Measurements from ENCODE around the gene TSPAN32.

The TSPAN32 gene

DNA sequence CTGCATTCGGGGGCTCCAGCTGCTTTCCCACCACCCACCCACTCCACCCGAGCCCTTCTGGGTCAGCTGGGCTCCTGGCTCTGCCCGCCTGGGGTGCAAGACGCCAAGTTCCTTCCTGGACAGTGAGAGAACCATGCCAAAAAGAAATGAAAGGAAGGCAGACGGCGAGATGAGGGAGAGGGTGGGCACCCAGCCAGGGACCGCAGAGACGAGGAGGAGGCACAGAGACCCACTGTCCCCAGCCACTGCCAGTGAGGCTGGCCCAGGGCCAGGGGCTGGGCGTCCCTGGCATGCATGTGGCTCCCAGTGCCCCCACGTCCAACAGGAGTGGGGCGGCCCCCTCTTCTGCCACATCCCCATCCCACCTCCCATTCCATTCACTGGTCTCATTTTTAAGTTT is 64.5 kb downstream of the TSPAN32 start:
- H3K9me3 ChIP-seq (ENCODE audit: control insufficient read depth in 1 of 2, low read length in 2 of 2): no peaks in the 10 kb centered on the region
- peak overlapping the region in 1 of 2 donors; percentile 29 for H3K4me3 ChIP-seq (ENCODE audit: low read depth in 1 of 2, low read length in 2 of 2)
- peaks cover 0 to 4% of the 10 kb centered on the region in 2 donors for H3K4me1 ChIP-seq (ENCODE audit: control insufficient read depth in 1 of 2, insufficient read depth in 2 of 2, low read length in 2 of 2)
- no peaks in the 10 kb centered on the region for H3K27me3 ChIP-seq (ENCODE audit: low read depth, low read length)
- no peak overlapping the region for H3K27ac ChIP-seq (ENCODE audit: low read length)
- H3K36me3 ChIP-seq (ENCODE audit: control insufficient read depth in 1 of 2, insufficient read depth in 2 of 2, low read length in 2 of 2): no peaks in the 10 kb centered on the region

DNA sequence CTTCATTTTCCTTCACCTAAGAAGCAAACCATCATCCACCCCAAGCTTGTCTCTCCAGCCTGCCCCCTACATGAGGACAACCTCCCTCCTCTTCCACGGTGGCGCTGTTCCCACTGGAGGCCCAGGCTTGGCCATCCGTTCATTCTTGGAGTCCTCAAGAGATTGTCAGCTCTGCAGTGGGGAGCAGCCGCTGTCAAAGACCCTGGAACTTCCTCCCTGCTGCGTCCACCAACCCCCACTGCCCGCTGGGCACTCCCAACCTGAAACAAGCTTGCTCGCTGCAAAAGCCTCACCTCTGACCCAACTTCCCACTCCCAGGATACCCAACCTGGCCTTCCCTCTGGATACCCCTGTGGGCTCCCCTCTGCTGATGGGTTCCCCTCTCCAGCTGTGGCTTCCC is 64.9 kb downstream of the TSPAN32 start:
- H3K9me3 ChIP-seq (ENCODE audit: control insufficient read depth in 1 of 2, low read length in 2 of 2): no peaks in the 10 kb centered on the region

DNA sequence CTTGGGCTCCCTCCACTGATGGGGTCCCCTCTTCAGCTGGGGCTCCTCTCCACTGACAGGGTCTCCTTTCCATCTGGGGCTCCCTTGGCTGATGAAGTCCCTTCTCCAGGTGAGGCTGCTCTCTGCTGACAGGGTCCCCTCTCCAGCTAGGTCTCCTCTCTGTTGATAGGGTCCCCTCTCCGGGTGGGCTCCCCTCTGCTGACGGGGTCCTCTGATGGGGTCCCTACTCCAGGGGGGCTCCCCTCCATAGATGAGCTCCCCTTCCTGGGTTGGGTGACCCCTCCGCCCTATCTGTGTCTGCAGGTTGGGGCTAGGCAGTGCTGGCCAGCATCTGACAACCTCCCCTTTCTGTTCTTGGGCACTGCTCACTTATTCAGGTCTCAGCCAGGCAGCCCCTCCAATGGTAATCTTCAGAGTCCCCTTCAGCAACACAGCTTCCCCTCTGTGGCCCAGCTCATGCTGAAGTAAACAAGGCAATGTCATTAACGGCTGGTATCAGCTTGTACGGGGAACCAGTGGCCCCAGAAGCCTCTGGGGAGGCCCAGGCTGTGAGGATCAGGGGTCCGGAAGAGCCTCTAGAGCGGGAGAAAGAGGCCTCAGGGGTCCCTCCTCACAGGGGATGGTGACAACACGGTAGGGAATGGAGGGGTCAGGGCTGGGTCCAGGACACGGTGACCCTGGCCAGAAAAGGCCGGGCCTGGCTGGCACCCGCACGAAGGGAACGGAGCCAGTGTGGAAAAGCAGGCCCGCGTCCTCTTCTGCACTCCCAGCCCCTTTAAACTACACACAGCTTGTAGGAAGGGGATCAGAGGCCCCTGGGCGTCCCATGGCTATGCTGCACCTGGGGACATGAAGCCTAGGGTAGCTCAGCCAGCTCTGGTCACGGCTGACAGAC is 65.7 kb downstream of the TSPAN32 start:
- Histone ChIP-seq H3K4me1 (ENCODE audit: control insufficient read depth in 1 of 2, insufficient read depth in 2 of 2, low read length in 2 of 2) (peaks cover 0 to 4% of the 10 kb centered on the region in 2 donors), H3K27ac (ENCODE audit: low read length) (no peak overlapping the region), H3K27me3 (ENCODE audit: low read depth, low read length) (no peaks in the 10 kb centered on the region), H3K4me3 (ENCODE audit: low read depth in 1 of 2, low read length in 2 of 2) (no peak overlapping the region), H3K9me3 (ENCODE audit: control insufficient read depth in 1 of 2, low read length in 2 of 2) (no peaks in the 10 kb centered on the region), H3K36me3 (ENCODE audit: control insufficient read depth in 1 of 2, insufficient read depth in 2 of 2, low read length in 2 of 2) (no peaks in the 10 kb centered on the region)

More for the DNA sequence above, 64.9 kb downstream of the TSPAN32 start:
- Histone ChIP-seq H3K36me3 (ENCODE audit: control insufficient read depth in 1 of 2, insufficient read depth in 2 of 2, low read length in 2 of 2) (no peaks in the 10 kb centered on the region), H3K27ac (ENCODE audit: low read length) (no peak overlapping the region), H3K27me3 (ENCODE audit: low read depth, low read length) (no peaks in the 10 kb centered on the region), H3K4me3 (ENCODE audit: low read depth in 1 of 2, low read length in 2 of 2) (no peak overlapping the region), H3K4me1 (ENCODE audit: control insufficient read depth in 1 of 2, insufficient read depth in 2 of 2, low read length in 2 of 2) (peaks cover 0 to 4% of the 10 kb centered on the region in 2 donors)

Data from muscle layer of duodenum (tissue), 2 donors.